ENCODE data around the gene TSPAN33. TPM values are rescaled to one million over a fixed set of nuclear protein-coding genes. Genes with fewer than 3 reads are reported as not detected.

The TSPAN33 gene
- total and polyA plus RNA-seq, 10 of the 15 experiments (the other 5 are each of a cell fraction or from before 2014, with no cell fraction given), result 12.0 to 123 (median 86.3) TPM

DNA sequence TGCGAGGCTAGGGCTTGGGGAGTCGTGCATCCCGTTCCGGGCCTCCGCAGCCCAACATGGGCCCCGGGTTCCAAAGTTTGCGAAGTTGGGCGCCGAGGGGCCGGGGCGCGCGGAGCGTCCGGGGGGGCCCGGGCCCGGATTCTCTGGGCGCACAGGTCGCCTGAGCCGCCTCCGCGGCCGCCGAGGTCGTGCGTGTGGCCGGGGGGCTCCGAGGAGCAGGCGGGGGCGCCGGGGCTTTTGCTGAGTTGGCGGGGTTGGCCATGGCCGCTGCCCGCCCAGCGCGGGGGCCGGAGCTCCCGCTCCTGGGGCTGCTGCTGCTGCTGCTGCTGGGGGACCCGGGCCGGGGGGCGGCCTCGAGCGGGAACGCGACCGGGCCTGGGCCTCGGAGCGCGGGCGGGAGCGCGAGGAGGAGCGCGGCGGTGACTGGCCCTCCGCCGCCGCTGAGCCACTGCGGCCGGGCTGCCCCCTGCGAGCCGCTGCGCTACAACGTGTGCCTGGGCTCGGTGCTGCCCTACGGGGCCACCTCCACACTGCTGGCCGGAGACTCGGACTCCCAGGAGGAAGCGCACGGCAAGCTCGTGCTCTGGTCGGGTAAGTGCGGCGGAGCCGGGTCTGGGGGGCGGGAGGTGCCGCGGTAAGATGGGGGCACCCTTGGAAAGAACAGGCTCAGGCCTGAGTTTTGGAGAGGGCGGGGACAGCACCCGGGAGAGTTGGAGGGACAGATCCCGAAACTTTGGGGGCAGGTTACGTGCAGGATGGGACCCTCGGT, 44.6 kb downstream of the TSPAN33 start (continued):
- no peak for TF ChIP-seq ZBED1 (IDR thresholded peaks at IDR 0.05; ENCODE audit: borderline replicate concordance)
- no peak; the same call in 1 of the 2 replicates for TF ChIP-seq DPF2 (IDR thresholded peaks at IDR 0.05)
- TF ChIP-seq ZBTB11 (CRISPR knock-in tag; IDR thresholded peaks at IDR 0.05), result no peak
- TF ChIP-seq IKZF1 (conservative IDR thresholded peaks at IDR 0.05), result peak; percentile 41
- no peak for TF ChIP-seq HSF1 (IDR thresholded peaks at IDR 0.05; ENCODE audit: low read depth, low read length)
- TF ChIP-seq, protein P1, sequence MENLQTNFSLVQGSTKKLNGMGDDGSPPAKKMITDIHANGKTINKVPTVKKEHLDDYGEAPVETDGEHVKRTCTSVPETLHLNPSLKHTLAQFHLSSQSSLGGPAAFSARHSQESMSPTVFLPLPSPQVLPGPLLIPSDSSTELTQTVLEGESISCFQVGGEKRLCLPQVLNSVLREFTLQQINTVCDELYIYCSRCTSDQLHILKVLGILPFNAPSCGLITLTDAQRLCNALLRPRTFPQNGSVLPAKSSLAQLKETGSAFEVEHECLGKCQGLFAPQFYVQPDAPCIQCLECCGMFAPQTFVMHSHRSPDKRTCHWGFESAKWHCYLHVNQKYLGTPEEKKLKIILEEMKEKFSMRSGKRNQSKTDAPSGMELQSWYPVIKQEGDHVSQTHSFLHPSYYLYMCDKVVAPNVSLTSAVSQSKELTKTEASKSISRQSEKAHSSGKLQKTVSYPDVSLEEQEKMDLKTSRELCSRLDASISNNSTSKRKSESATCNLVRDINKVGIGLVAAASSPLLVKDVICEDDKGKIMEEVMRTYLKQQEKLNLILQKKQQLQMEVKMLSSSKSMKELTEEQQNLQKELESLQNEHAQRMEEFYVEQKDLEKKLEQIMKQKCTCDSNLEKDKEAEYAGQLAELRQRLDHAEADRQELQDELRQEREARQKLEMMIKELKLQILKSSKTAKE (IDR thresholded peaks at IDR 0.05; ENCODE audit: low read depth, poor library complexity, severe bottlenecking), result no peak
- TF ChIP-seq CREB1 (IDR thresholded peaks at IDR 0.05; ENCODE audit: low read depth), result no peak
- TF ChIP-seq PML (IDR thresholded peaks at IDR 0.05; ENCODE audit: low read length), result no peak
- no peak for TF ChIP-seq BHLHE40 (IDR thresholded peaks at IDR 0.05; ENCODE audit: borderline replicate concordance in 1 of 2, low read depth in 2 of 2, low read length in 1 of 2)
- TF ChIP-seq RUNX3 (IDR thresholded peaks at IDR 0.05; ENCODE audit: low read length), result no peak
- no peak for TF ChIP-seq NFIC (IDR thresholded peaks at IDR 0.05; ENCODE audit: low read depth, low read length)
- no peak for TF ChIP-seq CREM (IDR thresholded peaks at IDR 0.05; ENCODE audit: low read depth)
- no peak for TF ChIP-seq RB1 (IDR thresholded peaks at IDR 0.05; ENCODE audit: borderline replicate concordance)

All from GM12878 (cell line).